Endothelial cell of umbilical vein (primary cell): Measurements from ENCODE around the gene FBXO9. TPM values are rescaled to one million over a fixed set of nuclear protein-coding genes. Genes with fewer than 3 reads are reported as not detected.
A peak's percentile ranks its signal among the peaks of the same experiment; 100 is the strongest.

Experiments
- BruUV-seq: library from RNA; stranded (reverse); fragments of 400-500 nt; replicated peaks from 2 replicates; lab custom pipeline; 2021; lab: Mats Ljungman, UMichigan
- CTCF ChIA-PET: fragments of 300-600, 350-600 bp; sonication (Branson Sonifier 250); formaldehyde crosslinking; loops from one replicate; lab custom pipeline; 2021; ENCODE audit warnings: antibody characterized with exemption, inconsistent platforms; lab: Charles Lee
- POLR2A ChIA-PET: fragments of 300-600, 350-600 bp; sonication (Branson Sonifier 250); formaldehyde crosslinking; loops from one replicate; lab custom pipeline; 2021; ENCODE audit warnings: antibody characterized with exemption, inconsistent platforms; lab: Charles Lee
- DNase-seq: peaks from one replicate; pipeline ENCODE4 v3.0.0-alpha.2; 2011; ENCODE audit warnings: low read depth, low spot score
- FAIRE-seq: peaks from 2 replicates; lab custom pipeline; 2011; peaks lifted over from hg19 to GRCh38; lab: Jason Lieb, UNC
- H2AFZ ChIP-seq: 2 replicates; pipeline ENCODE4 v1.6.0; 2012; ENCODE audit warnings: low read depth, low read length, control low read depth, inconsistent platforms
- H3K27ac ChIP-seq: 2 replicates; pipeline ENCODE4 v1.5.1; 2011; ENCODE audit warnings: low read depth, mild to moderate bottlenecking, control low read depth, low read length, moderate library complexity; ENCODE audit not compliant: insufficient read depth
- H3K27me3 ChIP-seq, 2 experiments: 2 replicates each; pipeline versions ENCODE4 v1.6.0 to v1.6.1; 2011; ENCODE audit warnings: low read length in 2 of 2, mixed read lengths in 1 of 2; ENCODE audit not compliant: control insufficient read depth in 2 of 2, insufficient read depth in 2 of 2
- H3K36me3 ChIP-seq, 2 experiments: 2 replicates in 1 of 2; 3 replicates in 1 of 2; pipeline ENCODE4 v1.5.1; 2011; ENCODE audit warnings: low read length in 2 of 2, mild to moderate bottlenecking in 1 of 2, moderate library complexity in 1 of 2; ENCODE audit not compliant: control insufficient read depth in 2 of 2, insufficient read depth in 2 of 2; ENCODE audit errors: extremely low read depth in 1 of 2
- H3K4me1 ChIP-seq: 3 replicates; pipeline ENCODE4 v1.5.1; 2011; ENCODE audit warnings: mild to moderate bottlenecking, low read length; ENCODE audit not compliant: control insufficient read depth, insufficient read depth; ENCODE audit errors: extremely low read depth
- H3K4me2 ChIP-seq: 2 replicates; pipeline ENCODE4 v1.6.1; 2011; ENCODE audit warnings: low read length, control low read depth, mixed read lengths; ENCODE audit not compliant: insufficient read depth
- H3K4me3 ChIP-seq, 3 experiments: fragments of 200-600 bp in 1 of 3; sonication (generic), shearing (Covaris generic) in 1 of 3; replicated peaks in 1 of 3; 2 replicates each; pipeline ENCODE4 v1.5.1; 2011 to 2016; ENCODE audit warnings: control low read depth in 3 of 3, low read length in 3 of 3, mild to moderate bottlenecking in 2 of 3, inconsistent platforms in 1 of 3, low read depth in 1 of 3, moderate library complexity in 1 of 3; ENCODE audit not compliant: insufficient read depth in 1 of 3
- H3K79me2 ChIP-seq: 2 replicates; pipeline ENCODE4 v1.6.0; 2012; ENCODE audit warnings: low read length, inconsistent platforms; ENCODE audit not compliant: control insufficient read depth, insufficient read depth
- H3K9ac ChIP-seq: replicated peaks from 2 replicates; pipeline ENCODE3; 2011; ENCODE audit warnings: low read length, control low read depth; ENCODE audit not compliant: insufficient read depth; ENCODE audit errors: extremely low read depth
- H3K9me1 ChIP-seq: replicated peaks from 3 replicates; pipeline ENCODE4 v1.6.0; 2011; ENCODE audit warnings: mild to moderate bottlenecking, low read length; ENCODE audit not compliant: control insufficient read depth, insufficient read depth; ENCODE audit errors: extremely low read depth
- H3K9me3 ChIP-seq: replicated peaks from 2 replicates; pipeline ENCODE4 v1.5.1; 2012; ENCODE audit warnings: low read length, inconsistent platforms; ENCODE audit not compliant: control insufficient read depth, insufficient read depth
- H4K20me1 ChIP-seq: replicated peaks from 2 replicates; pipeline ENCODE3; 2011; ENCODE audit warnings: mild to moderate bottlenecking, low read length; ENCODE audit not compliant: control insufficient read depth, insufficient read depth; ENCODE audit errors: extremely low read depth
- CTCF ChIP-seq, 2 donors: IDR thresholded peaks; 1 replicate in 1 of 2; 2 replicates in 1 of 2; pipeline ENCODE4 v1.5.1; 2011; ENCODE audit warnings: low read length in 2 of 2, mild to moderate bottlenecking in 2 of 2, moderate library complexity in 2 of 2, control low read depth in 1 of 2, inconsistent platforms in 1 of 2, low read depth in 1 of 2; ENCODE audit not compliant: insufficient read depth in 1 of 2; ENCODE audit errors: extremely low read depth in 1 of 2
- EZH2 ChIP-seq: IDR thresholded peaks from 2 replicates; pipeline ENCODE4 v1.6.1; 2012; ENCODE audit warnings: borderline replicate concordance, low read depth, mild to moderate bottlenecking, moderate library complexity, low read length, inconsistent platforms; ENCODE audit not compliant: severe bottlenecking
- FOS ChIP-seq: IDR thresholded peaks from 2 replicates; pipeline ENCODE4 v1.6.1; 2011; ENCODE audit warnings: mild to moderate bottlenecking, low read length, moderate library complexity, borderline replicate concordance; ENCODE audit not compliant: insufficient read depth
- GATA2 ChIP-seq: IDR thresholded peaks from 2 replicates; pipeline ENCODE4 v1.7.0; 2011; ENCODE audit warnings: low read depth, mild to moderate bottlenecking, moderate library complexity, mixed read lengths, low read length; ENCODE audit not compliant: insufficient read length, insufficient read depth
- JUN ChIP-seq: IDR thresholded peaks from 2 replicates; pipeline ENCODE4 v1.6.1; 2011; ENCODE audit warnings: borderline replicate concordance, low read depth; ENCODE audit not compliant: insufficient read length, insufficient read depth
- MAX ChIP-seq: IDR thresholded peaks from 2 replicates; pipeline ENCODE4 v1.6.1; 2011; ENCODE audit not compliant: insufficient read depth, insufficient read length
- MYC ChIP-seq: IDR thresholded peaks from one replicate; pipeline ENCODE4 v1.6.1; 2011; ENCODE audit warnings: mild to moderate bottlenecking, low read depth, low read length
- POLR2A ChIP-seq: IDR thresholded peaks from 2 replicates; pipeline ENCODE4 v1.6.1; 2012; ENCODE audit warnings: low read depth, mild to moderate bottlenecking, control low read depth, low read length
- POLR2AphosphoS5 ChIP-seq: IDR thresholded peaks from 2 replicates; pipeline ENCODE4 v1.6.1; 2012; ENCODE audit warnings: low read depth, mild to moderate bottlenecking, control low read depth, low read length, moderate library complexity; ENCODE audit not compliant: insufficient read depth
- dilution Hi-C: fragments of 300-500 bp; cut with MboI; formaldehyde crosslinking; loops from one replicate; pipeline ENCODE4 v1.15.0; 2019; ENCODE audit warnings: low sequenced_read_pairs; ENCODE audit not compliant: extremely low pct_ligation_motif_present
- intact Hi-C: fragments of 100-400 bp; cut with micrococcal nuclease; formaldehyde crosslinking; loops from one replicate; pipeline ENCODE4 v1.10.0; 2022
- polyA plus RNA-seq, 4 experiments: library from polyadenylated mRNA; depleted of rRNA in 3 of 4; stranded (reverse) in 3 of 4; unstranded in 1 of 4; fragments of >200 nt; gene quantifications; 2 replicates each; pipeline versions ENCODE4 v1.2.1 to v1.2.3, GENCODE V29; 2011 to 2012; ENCODE audit warnings: missing spikeins in 1 of 4
- total RNA-seq: library from RNA; stranded (reverse); gene quantifications from 2 replicates; pipeline ENCODE4 v1.2.3, GENCODE V29; 2021

Gene FBXO9
- total and polyA plus RNA-seq, 2 donors (not counting 3 experiments of a cell fraction or from before 2014, with no cell fraction given), result 48.1 to 58.9 TPM

- Histone ChIP-seq H3K27me3 (no peaks in the 10 kb centered on the region), H3K36me3 (peaks cover 2 to 4% of the 10 kb centered on the region in 2 experiments), H3K9me1 (no peaks in the 10 kb centered on the region), H3K4me3 (no peak overlapping the region), H3K9ac (no peak overlapping the region), H2AFZ (no peak overlapping the region), H3K79me2 (no peaks in the 10 kb centered on the region), H3K9me3 (no peaks in the 10 kb centered on the region), H4K20me1 (no peaks in the 10 kb centered on the region), H3K4me1 (peaks cover 16% of the 10 kb centered on the region), H3K27ac (no peak overlapping the region), H3K4me2 (peak overlapping the region; percentile 45)
- FAIRE-seq, result peak; percentile 73
- dilution Hi-C loops, result no loop called here
- intact Hi-C loops, result no loop called here
- ChIA-PET POLR2A (interaction anchor here (1.1 kb wide), 1 partner anchor 9 kb away, joined by 3 read pairs; no protein-coding TSS in a partner anchor), CTCF (interaction anchor here (0.6 to 2.1 kb wide), 8 partner anchors 8 to 390 kb away, joined by 3 to 14 read pairs (median 6); partner anchors contain the start of gene GSTA4)
- no TSS peak for BruUV-seq
- TF ChIP-seq MYC (no peak), GATA2 (peak; percentile 37), MAX (no peak), POLR2A (no peak), FOS (peak; percentile 90), JUN (peak; percentile 37), EZH2 (no peak)
- DNase-seq, result peak; percentile 56
Measured at GRCh38 chr6:53042112-53042511, 23.1 kb upstream of the FBXO9 start.

GRCh38 chr6:53043581-53043980 lies 21.6 kb upstream of the FBXO9 start:
- dilution Hi-C loops (no loop called here), intact Hi-C loops (no loop called here)
- no peak overlapping the region for H3K27ac ChIP-seq
- no peak overlapping the region for H2AFZ ChIP-seq
- H3K9ac ChIP-seq, result no peak overlapping the region
- no peaks in the 10 kb centered on the region for H3K9me3 ChIP-seq
- BruUV-seq, result no TSS peak
- H3K36me3 ChIP-seq, result peaks cover 2 to 4% of the 10 kb centered on the region in 2 experiments
- FAIRE-seq, result no peak
- H3K9me1 ChIP-seq, result no peaks in the 10 kb centered on the region
- no peaks in the 10 kb centered on the region for H3K79me2 ChIP-seq
- H3K27me3 ChIP-seq, result no peaks in the 10 kb centered on the region
- TF ChIP-seq MYC (no peak), MAX (no peak), CTCF (IDR thresholded peaks at IDR 0.05; ENCODE audit: extremely low read depth in 1 of 2, insufficient read depth in 1 of 2, low read depth in 1 of 2, low read length in 2 of 2) (no peak), POLR2AphosphoS5 (no peak), JUN (no peak)
- DNase-seq, result no peak
- POLR2A ChIA-PET, result no interaction called here
- H3K4me3 ChIP-seq, result no peak overlapping the region
- CTCF ChIA-PET, result interaction anchor here (0.8 to 2.1 kb wide), 5 partner anchors 10 to 48 kb away, joined by 4 to 12 read pairs (median 4); partner anchors contain the start of genes FBXO9 and GSTA4
- H3K4me1 ChIP-seq, result peaks cover 24% of the 10 kb centered on the region
- no peaks in the 10 kb centered on the region for H4K20me1 ChIP-seq
- H3K4me2 ChIP-seq, result no peak overlapping the region
